CD1c-positive myeloid dendritic cell (primary cell): Measurements from ENCODE around the gene NLGN1.
"Not testable (repeated sequence)": the region's sequence is repeated elsewhere in the genome, so short reads cannot be mapped to it uniquely, and the experiment has no call there.

ENCODE experiments used
- DNase-seq: peaks from one replicate; pipeline ENCODE4 v3.0.0-alpha.2; 2016; ENCODE audit errors: extremely low spot score

NLGN1 gene

GRCh38 chr3:174216946-174217718 lies 819.6 kb downstream of the NLGN1 start:
- no peak for DNase-seq

GRCh38 chr3:174218016-174218415 lies 820.5 kb downstream of the NLGN1 start:
- no peak for DNase-seq

- no peak for DNase-seq
These were observed 822.2 kb downstream of the NLGN1 start for GRCh38 chr3:174219738-174220137.

GRCh38 chr3:174220775-174221554 lies 823.4 kb downstream of the NLGN1 start:
- DNase-seq, result no peak

- no peak for DNase-seq
These were observed 825.5 kb downstream of the NLGN1 start for GRCh38 chr3:174223042-174223441.

- DNase-seq, result no peak
These were observed 826.1 kb downstream of the NLGN1 start for GRCh38 chr3:174223626-174224025.

- DNase-seq, result no peak
These were observed 832.4 kb downstream of the NLGN1 start for GRCh38 chr3:174229916-174230315.

- DNase-seq, result not testable (repeated sequence)
These were observed 834.6 kb downstream of the NLGN1 start for GRCh38 chr3:174232028-174232657.

GRCh38 chr3:174232658-174233429 lies 835.3 kb downstream of the NLGN1 start:
- DNase-seq, result no peak

GRCh38 chr3:174233511-174233910 lies 836.0 kb downstream of the NLGN1 start:
- DNase-seq, result no peak

- no peak for DNase-seq
These were observed 844.9 kb downstream of the NLGN1 start for GRCh38 chr3:174242311-174243041.

GRCh38 chr3:174243171-174243570 lies 845.6 kb downstream of the NLGN1 start:
- no peak for DNase-seq

- DNase-seq, result no peak
These were observed 850.2 kb downstream of the NLGN1 start for GRCh38 chr3:174247687-174248152.

- no peak for DNase-seq
These were observed 854.1 kb downstream of the NLGN1 start for GRCh38 chr3:174251681-174252080.

- no peak for DNase-seq
These were observed 855.8 kb downstream of the NLGN1 start for GRCh38 chr3:174253196-174253823.

GRCh38 chr3:174253940-174254339 lies 856.4 kb downstream of the NLGN1 start:
- DNase-seq, result no peak

- no peak for DNase-seq
These were observed 857.9 kb downstream of the NLGN1 start for GRCh38 chr3:174255454-174255853.

GRCh38 chr3:174266476-174266875 lies 868.9 kb downstream of the NLGN1 start:
- DNase-seq, result no peak

GRCh38 chr3:174268061-174268460 lies 870.5 kb downstream of the NLGN1 start:
- DNase-seq, result no peak

GRCh38 chr3:174268586-174268985 lies 871.0 kb downstream of the NLGN1 start:
- DNase-seq, result no peak

- no peak for DNase-seq
These were observed 873.3 kb downstream of the NLGN1 start for GRCh38 chr3:174270841-174271240.
